HepG2 (cell line): ENCODE data around the gene TPCN2. TPM values are rescaled to one million over a fixed set of nuclear protein-coding genes. Genes with fewer than 3 reads are reported as not detected.

Experiments used
- ATAC-seq: fragments of 200-7000 bp; cut with Tn5 transposase; 3 replicates; pipeline ENCODE4 v1.9.1; 2020; ENCODE audit warnings: mild to moderate bottlenecking, moderate library complexity
- BruUV-seq: library from RNA; stranded (reverse); fragments of 400-500 nt; replicated peaks from 2 replicates; lab custom pipeline; 2021; lab: Mats Ljungman, UMichigan
- CTCF ChIA-PET: fragments of 300-600 bp; formaldehyde crosslinking; extraction: SDS; loops from one replicate; lab custom pipeline; 2021; ENCODE audit warnings: low total read pairs, inconsistent platforms, low intra/inter-chr PET ratio; lab: Yijun Ruan, JAX
- POLR2A ChIA-PET: fragments of 350-600 bp; sonication (Branson Sonifier 250); formaldehyde crosslinking; loops from one replicate; lab custom pipeline; 2020; ENCODE audit warnings: antibody characterized with exemption, inconsistent platforms; lab: Yijun Ruan, JAX
- DNase-seq: peaks from one replicate; pipeline ENCODE4 v3.0.0-alpha.2; 2015; ENCODE audit warnings: low spot score
- FAIRE-seq: peaks from 3 replicates; lab custom pipeline; 2011; peaks lifted over from hg19 to GRCh38; lab: Jason Lieb, UNC
- H2AFZ ChIP-seq: one replicate; pipeline ENCODE4 v1.6.1; 2011; ENCODE audit warnings: low read length, inconsistent platforms
- H3K27ac ChIP-seq: fragments of 300-600 bp; 3 replicates; pipeline ENCODE4 v1.8.0; 2011; ENCODE audit warnings: mixed run types, mild to moderate bottlenecking, mixed read lengths, low read length, inconsistent platforms; ENCODE audit not compliant: insufficient read depth; ENCODE audit errors: extremely low read length
- H3K27me3 ChIP-seq, 2 experiments: fragments of 200-600 bp in 1 of 2; 2 replicates in 1 of 2; 3 replicates in 1 of 2; pipeline versions ENCODE4 v1.6.0 to v1.8.0; 2011; ENCODE audit warnings: low read length in 2 of 2, mild to moderate bottlenecking in 2 of 2, moderate library complexity in 2 of 2, inconsistent platforms in 1 of 2; ENCODE audit not compliant: insufficient read depth in 2 of 2, control insufficient read depth in 1 of 2
- H3K36me3 ChIP-seq, 2 experiments: fragments of 200-600 bp in 1 of 2; replicated peaks in 1 of 2; 2 replicates in 1 of 2; 3 replicates in 1 of 2; pipeline versions ENCODE4 v1.5.1 to v1.8.0; 2011; ENCODE audit warnings: low read length in 2 of 2, inconsistent platforms in 1 of 2; ENCODE audit not compliant: insufficient read depth in 2 of 2, control insufficient read depth in 1 of 2
- H3K4me1 ChIP-seq: 2 replicates; pipeline ENCODE4 v1.5.1; 2012; ENCODE audit warnings: low read length, inconsistent platforms; ENCODE audit not compliant: insufficient read depth
- H3K4me2 ChIP-seq: 2 replicates; pipeline ENCODE4 v1.6.0; 2011; ENCODE audit warnings: low read depth, low read length, inconsistent platforms
- H3K4me3 ChIP-seq, 3 experiments: fragments of 200-600 bp in 1 of 3; sonication (generic), shearing (Covaris generic) in 1 of 3; replicated peaks in 1 of 3; 2 replicates each; pipeline ENCODE4 v1.5.1; 2011 to 2016; ENCODE audit warnings: low read length in 3 of 3, inconsistent platforms in 2 of 3, low read depth in 2 of 3, mild to moderate bottlenecking in 2 of 3, control low read depth in 1 of 3, mixed read lengths in 1 of 3; ENCODE audit not compliant: insufficient read depth in 1 of 3
- H3K79me2 ChIP-seq: one replicate; pipeline ENCODE4 v1.6.1; 2011; ENCODE audit warnings: low read length, inconsistent platforms; ENCODE audit not compliant: insufficient read depth
- H3K9ac ChIP-seq: 2 replicates; pipeline ENCODE4 v1.6.0; 2011; ENCODE audit warnings: mild to moderate bottlenecking, low read depth, low read length, inconsistent platforms; ENCODE audit not compliant: insufficient read depth
- H3K9me3 ChIP-seq: 2 replicates; pipeline ENCODE4 v1.5.1; 2012; ENCODE audit warnings: mild to moderate bottlenecking, low read length
- H4K20me1 ChIP-seq: 2 replicates; pipeline ENCODE4 v1.6.0; 2011; ENCODE audit warnings: inconsistent platforms, mild to moderate bottlenecking, low read length, moderate library complexity; ENCODE audit not compliant: insufficient read depth
- FOXA1 ChIP-seq, 2 experiments: fragments of 450-650 bp in 1 of 2; sonication (generic) in 1 of 2; formaldehyde crosslinking in 1 of 2; IDR thresholded peaks; 2 replicates each; pipeline versions ENCODE4 v1.4.0 to v1.6.1; 2016 to 2020; ENCODE audit warnings: missing genetic modification reagents in 1 of 2
- SP4 ChIP-seq: sonication (generic); formaldehyde crosslinking; IDR thresholded peaks from 2 replicates; pipeline ENCODE4 v1.8.1; 2023; ENCODE audit warnings: mild to moderate bottlenecking, missing genetic modification reagents
- SPEN ChIP-seq: sonication (generic); formaldehyde crosslinking; IDR thresholded peaks from 2 replicates; pipeline ENCODE4 v1.5.1; 2020; ENCODE audit warnings: low read depth, mild to moderate bottlenecking, missing genetic modification reagents
- ZKSCAN5 ChIP-seq: sonication (generic); formaldehyde crosslinking; IDR thresholded peaks from 2 replicates; pipeline ENCODE4 v1.5.1; 2020; ENCODE audit warnings: mild to moderate bottlenecking, missing genetic modification reagents
- ZNF207 ChIP-seq: fragments of 450-650 bp; IDR thresholded peaks from 2 replicates; pipeline ENCODE4 v1.6.1; 2016; ENCODE audit warnings: antibody characterized with exemption, borderline replicate concordance
- ZNF329 ChIP-seq: sonication (generic); formaldehyde crosslinking; IDR thresholded peaks from 2 replicates; pipeline ENCODE4 v1.9.0; 2021; ENCODE audit warnings: low read depth, mild to moderate bottlenecking, missing genetic modification reagents
- ZNF430 ChIP-seq: sonication (generic); formaldehyde crosslinking; IDR thresholded peaks from 2 replicates; pipeline ENCODE4 v1.9.0; 2021; ENCODE audit warnings: mild to moderate bottlenecking, missing genetic modification reagents
- ZNF432 ChIP-seq: sonication (generic); formaldehyde crosslinking; IDR thresholded peaks from 2 replicates; pipeline ENCODE4 v1.5.0; 2020; ENCODE audit warnings: missing genetic modification reagents, mild to moderate bottlenecking, borderline replicate concordance
- ZNF564 ChIP-seq: sonication (generic); formaldehyde crosslinking; IDR thresholded peaks from 2 replicates; pipeline ENCODE4 v1.8.1; 2023; ENCODE audit warnings: mild to moderate bottlenecking, missing genetic modification reagents
- ZNF782 ChIP-seq: sonication (generic); formaldehyde crosslinking; IDR thresholded peaks from 2 replicates; pipeline ENCODE4 v1.4.0; 2020; ENCODE audit warnings: missing genetic modification reagents, mild to moderate bottlenecking, borderline replicate concordance
- WGBS: methylation state at CpG from one replicate; pipeline ENCODE4 v1.1.6; 2017; ENCODE audit warnings: low lambda C conversion rate; 5-methylcytosine and 5-hydroxymethylcytosine counted together
- in situ Hi-C: cut with HindIII; loops from 2 replicates; pipeline ENCODE4 v1.10.0; 2017; ENCODE audit warnings: low pct_unique_long_range_greater_than_20kb; ENCODE audit not compliant: extremely low pct_ligation_motif_present
- intact Hi-C: fragments of 100-400 bp; cut with micrococcal nuclease; formaldehyde crosslinking; loops from one replicate; pipeline ENCODE4 v1.10.0; 2022; ENCODE audit not compliant: unreplicated experiment
- polyA plus RNA-seq, 8 experiments: library from polyadenylated mRNA; depleted of rRNA in 3 of 8; stranded (reverse) in 7 of 8; unstranded in 1 of 8; fragments of >200 nt; fragmentation: Illumina TruSeq in 4 of 8; extraction: Trizol in 4 of 8; gene quantifications; 2 replicates each; pipeline versions ENCODE4 v1.2.1 to v1.2.3, GENCODE V29; 2011 to 2016; ENCODE audit warnings: low read depth in 4 of 8, missing spikeins in 1 of 8, mixed read lengths in 1 of 8; ENCODE audit not compliant: insufficient read depth in 1 of 8
- total RNA-seq, 5 experiments: library from RNA; depleted of rRNA; stranded (reverse); fragments of >200 nt; fragmentation: Illumina TruSeq; extraction: Trizol; gene quantifications; 2 replicates each; pipeline ENCODE4 v1.2.3, GENCODE V29; 2016; ENCODE audit warnings: low read depth in 1 of 5
- TF ChIP-seq, protein P1 (sequence below): IDR thresholded peaks from 2 replicates; pipeline ENCODE4 v1.6.1; 2016; ENCODE audit warnings: missing compliant biosample characterization, missing genetic modification reagents, borderline replicate concordance
- TF ChIP-seq, protein P2 (sequence below): sonication (generic); formaldehyde crosslinking; IDR thresholded peaks from 2 replicates; pipeline ENCODE4 v1.8.0; 2022; ENCODE audit warnings: low read depth, missing genetic modification reagents
- TF ChIP-seq, protein P3 (sequence below): sonication (generic); formaldehyde crosslinking; IDR thresholded peaks from 2 replicates; pipeline ENCODE4 v1.4.0; 2020; ENCODE audit warnings: missing genetic modification reagents

TPCN2 gene
- total and polyA plus RNA-seq, 2 of the 13 experiments (the other 11 are each of a cell fraction or from before 2014, with no cell fraction given) = 5.6 to 5.9 TPM

DNA sequence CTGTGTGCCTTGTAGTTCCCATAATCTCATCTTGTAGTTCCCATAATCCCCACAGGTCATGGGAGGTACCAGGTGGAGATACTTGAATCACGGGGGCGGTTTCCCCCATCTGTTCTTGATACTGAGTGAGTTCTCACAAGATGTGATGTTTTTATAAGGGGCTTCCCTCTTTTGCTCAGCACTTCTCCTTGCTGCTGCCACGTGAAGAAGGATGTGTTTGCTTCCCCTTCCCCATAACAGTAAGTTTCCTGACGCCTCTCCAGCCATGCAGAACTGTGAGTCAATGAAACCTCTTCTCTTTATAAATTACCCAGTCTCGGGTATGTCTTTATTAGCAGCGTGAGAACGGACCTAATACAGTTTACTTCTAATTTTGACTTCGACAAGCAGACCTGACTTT is 93.0 kb downstream of the TPCN2 start:
- CTCF ChIA-PET = no interaction called here
- intact Hi-C loops = no loop called here
- ATAC-seq (no peak), FAIRE-seq (no peak), DNase-seq (no peak)
- Histone ChIP-seq H3K27ac (no peak overlapping the region), H3K4me2 (no peak overlapping the region), H3K4me3 (no peak overlapping the region), H3K36me3 (no peaks in the 10 kb centered on the region), H3K79me2 (no peaks in the 10 kb centered on the region), H3K4me1 (peaks cover 16% of the 10 kb centered on the region), H2AFZ (no peak overlapping the region), H4K20me1 (no peaks in the 10 kb centered on the region), H3K9me3 (peaks cover 3% of the 10 kb centered on the region; the same call in 1 of the 2 replicates), H3K27me3 (peaks cover 0 to 5% of the 10 kb centered on the region in 2 experiments; a peak in 1 of 5 replicates), H3K9ac (no peak overlapping the region)
- POLR2A ChIA-PET = no interaction called here
- in situ Hi-C loops = no loop called here
- TF ChIP-seq SP4 (CRISPR knock-in tag) (no peak), ZNF432 (CRISPR knock-in tag) (no peak), ZNF329 (CRISPR knock-in tag) (no peak), ZNF564 (CRISPR knock-in tag) (no peak), FOXA1 (IDR thresholded peaks at IDR 0.05) (no peak), FOXA1 (CRISPR knock-in tag; IDR thresholded peaks at IDR 0.05) (no peak), ZNF782 (CRISPR knock-in tag) (no peak), ZKSCAN5 (CRISPR knock-in tag) (no peak), ZNF430 (CRISPR knock-in tag) (no peak), SPEN (CRISPR knock-in tag) (no peak), ZNF207 (no peak)
- TF ChIP-seq, protein P1, sequence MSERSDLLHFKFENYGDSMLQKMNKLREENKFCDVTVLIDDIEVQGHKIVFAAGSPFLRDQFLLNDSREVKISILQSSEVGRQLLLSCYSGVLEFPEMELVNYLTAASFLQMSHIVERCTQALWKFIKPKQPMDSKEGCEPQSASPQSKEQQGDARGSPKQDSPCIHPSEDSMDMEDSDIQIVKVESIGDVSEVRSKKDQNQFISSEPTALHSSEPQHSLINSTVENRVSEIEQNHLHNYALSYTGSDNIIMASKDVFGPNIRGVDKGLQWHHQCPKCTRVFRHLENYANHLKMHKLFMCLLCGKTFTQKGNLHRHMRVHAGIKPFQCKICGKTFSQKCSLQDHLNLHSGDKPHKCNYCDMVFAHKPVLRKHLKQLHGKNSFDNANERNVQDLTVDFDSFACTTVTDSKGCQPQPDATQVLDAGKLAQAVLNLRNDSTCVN (CRISPR knock-in tag) = no peak
- TF ChIP-seq, protein P2, sequence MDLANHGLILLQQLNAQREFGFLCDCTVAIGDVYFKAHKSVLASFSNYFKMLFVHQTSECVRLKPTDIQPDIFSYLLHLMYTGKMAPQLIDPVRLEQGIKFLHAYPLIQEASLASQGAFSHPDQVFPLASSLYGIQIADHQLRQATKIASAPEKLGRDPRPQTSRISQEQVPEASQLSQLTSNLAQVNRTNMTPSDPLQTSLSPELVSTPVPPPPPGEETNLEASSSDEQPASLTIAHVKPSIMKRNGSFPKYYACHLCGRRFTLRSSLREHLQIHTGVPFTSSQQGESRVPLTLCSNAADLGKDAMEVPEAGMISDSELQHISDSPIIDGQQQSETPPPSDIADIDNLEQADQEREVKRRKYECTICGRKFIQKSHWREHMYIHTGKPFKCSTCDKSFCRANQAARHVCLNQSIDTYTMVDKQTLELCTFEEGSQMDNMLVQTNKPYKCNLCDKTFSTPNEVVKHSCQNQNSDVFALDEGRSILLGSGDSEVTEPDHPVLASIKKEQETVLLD (CRISPR knock-in tag) = no peak
- TF ChIP-seq, protein P3, sequence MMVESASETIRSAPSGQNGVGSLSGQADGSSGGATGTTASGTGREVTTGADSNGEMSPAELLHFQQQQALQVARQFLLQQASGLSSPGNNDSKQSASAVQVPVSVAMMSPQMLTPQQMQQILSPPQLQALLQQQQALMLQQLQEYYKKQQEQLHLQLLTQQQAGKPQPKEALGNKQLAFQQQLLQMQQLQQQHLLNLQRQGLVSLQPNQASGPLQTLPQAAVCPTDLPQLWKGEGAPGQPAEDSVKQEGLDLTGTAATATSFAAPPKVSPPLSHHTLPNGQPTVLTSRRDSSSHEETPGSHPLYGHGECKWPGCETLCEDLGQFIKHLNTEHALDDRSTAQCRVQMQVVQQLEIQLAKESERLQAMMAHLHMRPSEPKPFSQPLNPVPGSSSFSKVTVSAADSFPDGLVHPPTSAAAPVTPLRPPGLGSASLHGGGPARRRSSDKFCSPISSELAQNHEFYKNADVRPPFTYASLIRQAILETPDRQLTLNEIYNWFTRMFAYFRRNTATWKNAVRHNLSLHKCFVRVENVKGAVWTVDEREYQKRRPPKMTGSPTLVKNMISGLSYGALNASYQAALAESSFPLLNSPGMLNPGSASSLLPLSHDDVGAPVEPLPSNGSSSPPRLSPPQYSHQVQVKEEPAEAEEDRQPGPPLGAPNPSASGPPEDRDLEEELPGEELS (CRISPR knock-in tag) = no peak
- 13% methylated on average over 8 of the region's 8 CpGs for WGBS
- no TSS peak for BruUV-seq
